SHP77 treated with DMSO at 0.1 percent for 48 hours (cell line): ENCODE data around the gene NEB.
"Not testable (repeated sequence)": the region's sequence is repeated elsewhere in the genome, so short reads cannot be mapped to it uniquely, and the experiment has no call there.

ENCODE experiments used
- DNase-seq: peaks from one replicate; lab custom pipeline; 2025; lab: John Stamatoyannopoulos, UW

NEB gene

DNA sequence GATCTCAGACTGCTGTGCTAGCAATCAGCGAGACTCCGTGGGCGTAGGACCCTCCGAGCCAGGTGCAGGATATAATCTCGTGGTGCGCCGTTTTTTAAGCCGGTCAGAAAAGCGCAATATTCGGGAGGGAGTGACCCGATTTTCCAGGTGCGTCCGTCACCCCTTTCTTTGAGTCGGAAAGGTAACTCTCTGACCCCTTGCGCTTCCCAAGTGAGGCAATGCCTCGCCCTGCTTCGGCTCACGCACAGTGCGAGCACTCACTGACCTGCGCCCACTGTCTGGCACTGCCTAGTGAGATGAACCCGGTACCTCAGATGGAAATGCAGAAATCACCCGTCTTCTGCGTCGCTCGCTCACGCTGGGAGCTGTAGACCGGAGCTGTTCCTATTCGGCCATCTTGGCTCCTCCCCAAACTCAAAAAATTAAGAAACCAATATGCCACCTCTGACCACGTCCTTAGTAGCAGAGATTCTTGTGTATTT lies 29.8 kb downstream of the NEB start:
- not testable (repeated sequence) for DNase-seq

DNA sequence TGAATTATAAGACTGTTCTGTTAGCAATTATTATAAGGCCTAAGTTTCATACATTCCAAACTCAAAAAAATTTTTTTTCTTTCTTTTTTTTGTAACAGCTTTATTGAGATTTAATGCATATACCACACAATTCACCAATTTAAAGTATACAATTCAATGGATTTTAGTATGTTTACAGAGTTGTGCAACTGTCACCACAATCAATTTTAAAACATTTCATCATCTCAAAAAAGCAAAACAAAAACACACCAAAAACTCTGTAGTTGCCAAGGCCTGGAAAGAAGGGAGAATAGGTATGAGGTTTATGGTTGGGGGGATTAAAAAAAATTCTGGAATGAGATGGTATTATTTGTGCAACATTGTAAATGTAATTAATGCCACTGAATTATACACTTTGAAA lies 36.1 kb downstream of the NEB start:
- DNase-seq, result not testable (repeated sequence)

DNA sequence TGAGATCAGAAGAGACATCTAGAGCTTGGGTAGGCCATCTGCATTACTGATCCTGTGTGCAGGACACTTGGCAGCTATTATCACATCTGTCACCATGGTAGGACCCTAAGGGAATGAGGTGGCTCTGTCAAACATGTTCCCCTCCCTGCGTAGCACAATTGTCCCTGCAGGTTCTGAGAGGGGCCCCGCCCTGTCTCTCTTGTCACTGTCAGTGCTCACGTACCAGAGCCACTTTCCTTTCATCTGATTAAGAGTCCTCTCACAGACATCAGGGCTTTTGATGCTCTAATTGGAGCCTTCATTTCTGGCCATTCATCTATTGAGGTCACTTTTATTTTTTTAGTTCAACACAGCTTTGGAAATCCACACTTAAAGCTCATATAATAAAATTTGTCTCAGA lies 38.5 kb downstream of the NEB start:
- no peak for DNase-seq

DNA sequence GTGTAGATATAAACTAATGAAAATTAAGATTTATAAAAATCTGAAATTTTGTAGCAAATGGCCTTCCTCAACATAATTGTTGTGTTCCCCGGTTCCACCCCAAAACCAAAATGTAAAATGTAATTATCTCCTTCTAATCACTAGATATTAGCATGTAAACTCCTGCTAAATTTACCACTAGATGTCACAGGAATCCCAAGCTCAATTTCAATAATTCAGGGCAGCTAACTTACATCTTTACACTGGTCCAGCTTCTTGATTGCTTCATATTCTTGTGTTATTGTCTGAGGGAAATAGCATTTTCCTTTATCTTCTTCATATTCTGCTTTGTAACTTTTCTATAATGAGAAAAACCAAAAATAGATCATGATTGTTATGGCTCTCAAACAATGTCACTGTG lies 42.6 kb downstream of the NEB start:
- no peak for DNase-seq

DNA sequence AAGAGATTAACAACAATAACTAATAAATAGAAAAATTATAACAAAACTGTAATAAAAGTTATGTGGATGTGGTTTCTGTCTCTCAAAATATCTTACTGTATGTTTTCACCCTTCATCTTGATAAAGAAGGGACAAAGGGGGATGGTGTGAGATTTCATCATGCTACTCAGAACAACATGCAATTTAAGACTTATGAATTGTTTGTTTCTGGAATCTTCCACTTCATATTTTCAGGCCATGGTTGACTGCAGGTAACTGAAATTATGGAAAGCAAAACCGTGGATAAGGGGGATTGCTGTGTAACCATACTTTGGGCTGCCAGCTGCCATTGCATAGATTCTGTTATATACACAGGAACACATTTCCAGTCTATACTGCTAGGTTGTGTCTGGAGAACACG lies 45.6 kb downstream of the NEB start:
- no peak for DNase-seq

DNA sequence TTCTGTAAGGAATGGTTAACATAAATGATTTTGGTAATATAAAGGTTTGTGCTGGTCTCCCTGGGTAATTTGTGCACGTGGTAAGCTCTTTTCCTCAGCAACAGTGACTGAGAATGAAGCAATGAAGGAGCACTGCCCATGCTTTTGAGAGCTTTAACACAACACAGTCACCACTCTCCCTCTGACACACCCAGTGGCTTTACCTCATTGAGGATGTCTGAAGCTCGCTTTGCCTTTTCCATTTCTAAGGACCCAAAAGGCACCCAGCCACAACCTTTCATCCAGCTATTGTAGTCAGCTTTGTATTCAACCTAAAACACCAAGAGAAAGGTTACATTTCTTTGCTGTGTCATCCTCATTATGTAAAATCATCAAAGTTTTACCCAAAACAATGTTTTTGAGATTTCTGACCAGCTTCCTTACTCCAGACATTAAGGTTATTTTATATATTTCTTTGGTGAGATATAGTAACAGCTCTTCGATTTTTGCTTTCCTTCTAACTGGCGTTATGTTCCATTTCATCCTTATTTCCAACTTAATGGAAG lies 51.7 kb downstream of the NEB start:
- no peak for DNase-seq

DNA sequence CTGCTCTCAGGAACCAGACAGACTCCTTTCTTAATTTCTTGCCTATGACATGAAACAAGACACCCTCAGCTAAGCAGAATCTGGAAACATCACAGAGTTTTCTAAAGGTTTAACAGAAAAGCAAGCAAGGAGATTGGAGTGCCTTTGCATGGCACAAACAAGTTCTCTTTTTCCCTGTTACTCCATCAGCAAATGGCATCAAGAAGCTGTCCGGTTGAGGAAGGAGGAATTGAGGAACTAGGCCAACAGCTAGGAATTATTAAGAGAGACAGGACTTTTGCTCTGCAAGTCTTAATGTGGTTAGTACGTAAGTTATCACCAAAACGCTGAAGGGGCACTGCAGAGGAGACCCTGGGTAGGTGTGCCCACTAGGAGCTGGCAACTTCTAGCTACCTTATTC lies 53.2 kb downstream of the NEB start:
- no peak for DNase-seq

DNA sequence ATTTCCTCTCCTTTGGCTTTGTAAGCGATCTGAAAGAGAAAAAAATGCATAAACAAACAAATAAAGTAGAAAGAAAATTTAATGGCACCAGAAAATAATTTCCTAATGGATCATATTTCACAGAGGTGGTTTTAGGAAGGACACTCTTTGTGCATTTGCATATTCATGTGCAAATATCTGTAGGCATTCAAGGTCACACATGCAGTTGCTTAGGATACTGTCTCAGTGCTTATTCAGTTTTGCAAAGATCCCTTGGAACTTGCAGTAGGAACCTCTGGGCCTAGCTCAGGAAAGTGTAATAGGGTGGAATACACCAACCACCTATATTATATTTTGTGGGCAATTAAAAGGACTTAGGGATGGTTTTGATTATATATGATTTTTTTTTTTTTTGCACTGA lies 54.3 kb downstream of the NEB start:
- no peak for DNase-seq

DNA sequence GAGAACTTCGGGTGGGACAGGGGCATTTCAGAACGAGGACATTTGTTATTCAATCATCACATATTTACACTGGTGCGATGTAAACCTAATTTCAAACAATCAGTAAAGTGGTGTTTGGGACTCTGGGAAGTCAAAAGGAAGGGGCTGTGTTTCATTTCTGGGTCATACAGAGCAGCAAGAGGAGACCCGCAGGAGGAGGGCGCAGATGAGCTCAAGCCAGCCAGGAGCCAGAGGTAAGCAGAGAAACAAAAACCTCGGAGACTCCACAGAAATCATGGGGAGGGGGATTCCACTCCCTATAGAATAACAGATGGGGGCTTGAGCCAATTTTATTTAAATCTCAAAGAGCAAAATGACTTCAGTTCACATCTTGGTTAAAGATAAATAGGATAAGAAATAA lies 55.4 kb downstream of the NEB start:
- DNase-seq, result no peak

DNA sequence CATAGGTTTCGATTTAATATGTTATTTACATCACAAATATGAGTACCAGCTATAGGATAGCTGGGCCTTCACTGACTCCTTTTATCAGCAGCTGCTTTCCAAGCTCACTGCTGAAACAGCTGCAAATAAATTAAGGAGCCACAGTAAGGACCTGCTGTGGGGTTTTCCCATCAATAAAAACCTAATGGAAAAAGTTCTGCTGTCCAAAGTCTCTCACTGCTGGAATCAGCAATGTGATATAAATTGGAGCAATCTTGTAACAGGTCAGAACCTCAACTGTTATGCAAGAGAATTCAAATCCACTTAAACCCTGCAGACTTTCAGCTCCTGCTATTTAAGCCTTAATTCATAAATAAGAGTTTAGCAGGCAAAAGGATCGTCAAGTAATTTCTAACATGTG lies 61.3 kb downstream of the NEB start:
- DNase-seq, result no peak

DNA sequence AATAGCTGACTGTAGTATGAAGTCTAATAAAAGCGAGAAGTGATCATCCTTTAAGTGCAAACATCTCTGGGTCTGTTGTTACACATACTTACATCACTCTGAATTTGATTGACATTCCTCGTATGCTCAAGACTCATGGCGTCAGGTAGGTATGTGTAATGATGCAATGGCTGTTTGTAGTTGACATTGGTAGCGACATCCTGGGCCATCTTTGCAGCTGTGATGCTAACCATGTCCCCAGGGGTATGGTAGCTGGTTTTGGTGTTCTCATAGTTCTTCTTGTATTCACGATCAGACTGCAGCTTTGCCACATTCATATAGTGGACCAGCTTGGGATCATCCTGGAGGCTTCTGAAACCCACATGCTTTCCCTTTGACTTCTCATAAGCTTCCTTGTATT lies 62.0 kb downstream of the NEB start:
- no peak for DNase-seq

DNA sequence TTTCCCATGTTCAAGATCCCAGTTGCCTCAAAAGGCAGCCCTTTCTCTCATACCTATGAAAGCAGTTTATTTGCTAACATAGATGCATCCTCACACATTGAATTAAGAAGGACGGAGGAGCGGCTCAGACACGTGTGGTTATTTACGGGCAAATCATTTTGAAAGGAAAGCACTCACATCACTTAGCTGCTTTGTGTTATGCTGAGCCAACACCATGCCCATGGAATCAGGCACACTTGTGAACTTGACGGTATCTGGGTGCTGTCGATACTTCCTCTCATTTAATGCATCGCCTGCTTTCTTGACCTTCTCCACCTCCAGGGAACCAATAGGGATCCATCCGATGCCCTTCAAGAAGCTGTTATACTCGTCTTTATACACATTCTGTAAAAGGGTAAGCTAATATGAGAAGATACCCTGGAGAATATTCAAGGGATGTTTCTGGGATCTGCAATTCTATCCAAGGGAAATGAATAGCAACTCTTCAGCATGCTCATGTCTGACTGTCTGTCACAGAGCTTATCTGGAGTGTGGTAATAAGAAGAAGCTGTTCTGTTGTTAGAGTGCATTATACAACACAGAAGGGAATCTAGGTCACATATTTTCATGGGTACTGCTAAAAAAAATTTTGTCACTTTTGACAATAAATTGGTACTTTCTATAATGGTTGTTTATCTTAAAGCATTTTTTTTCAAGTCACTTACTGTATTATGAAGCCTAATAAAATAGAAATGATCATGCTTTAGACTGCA lies 63.3 kb downstream of the NEB start:
- no peak for DNase-seq

DNA sequence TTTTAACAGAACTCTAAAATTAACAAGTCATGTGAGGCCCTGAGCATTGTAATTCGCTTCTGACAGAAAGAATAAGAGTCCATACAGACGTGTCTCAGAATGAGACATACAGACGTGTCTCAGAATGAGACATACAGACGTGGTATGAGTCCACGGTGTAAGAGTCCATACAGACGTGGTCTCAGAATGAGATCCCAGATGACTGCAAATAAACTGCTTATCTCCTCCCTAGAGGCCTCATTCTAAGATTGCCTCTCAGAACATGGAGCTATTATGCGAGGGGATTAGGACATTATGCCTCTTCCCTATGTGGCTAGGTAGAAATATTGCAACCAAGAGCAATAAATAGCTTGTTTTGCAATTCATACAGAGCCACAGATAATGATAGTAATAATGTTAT lies 63.9 kb downstream of the NEB start:
- no peak for DNase-seq

DNA sequence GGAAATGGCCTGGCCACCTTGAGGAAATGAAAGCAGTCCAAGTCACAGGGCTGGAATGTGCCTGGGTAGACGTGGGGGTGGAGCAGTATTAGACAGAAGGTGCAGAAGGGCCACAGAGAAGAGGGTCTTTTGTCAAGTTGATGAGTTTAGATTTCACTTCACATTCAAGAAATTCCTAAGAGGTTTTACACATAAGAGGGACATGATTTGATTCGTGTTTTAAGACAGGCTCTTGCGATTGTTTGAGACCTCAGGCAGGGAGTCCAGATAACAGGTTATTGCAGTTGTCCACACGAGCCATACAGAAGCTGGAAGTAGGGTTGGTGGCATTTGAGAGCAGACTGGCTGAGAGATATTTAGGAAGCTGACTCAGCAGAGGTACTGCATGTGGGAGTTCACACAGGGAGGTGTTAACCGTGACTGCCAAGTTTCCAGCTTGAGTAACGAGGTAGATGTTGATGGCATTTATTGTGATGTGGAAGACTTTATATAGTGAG lies 64.6 kb downstream of the NEB start:
- DNase-seq, result no peak

DNA sequence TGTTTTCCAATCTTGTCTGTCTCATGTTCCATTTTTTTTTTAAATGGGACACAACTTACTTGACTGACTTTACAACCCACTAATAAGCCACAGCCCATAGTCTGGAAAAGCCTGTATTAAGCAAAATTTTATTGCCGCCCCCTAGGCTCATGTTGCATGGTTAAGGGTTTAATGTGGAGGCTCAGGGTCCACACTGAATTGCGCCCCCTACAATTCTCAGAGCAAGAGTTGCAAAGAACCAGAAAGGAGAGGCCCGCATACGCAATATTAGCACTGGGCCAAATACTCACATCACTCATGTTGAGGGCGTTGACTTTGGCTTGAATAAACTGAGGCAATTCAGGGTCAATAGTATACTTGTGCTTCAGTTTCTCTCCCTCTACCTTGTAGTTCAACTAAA lies 65.5 kb downstream of the NEB start:
- DNase-seq, result no peak

DNA sequence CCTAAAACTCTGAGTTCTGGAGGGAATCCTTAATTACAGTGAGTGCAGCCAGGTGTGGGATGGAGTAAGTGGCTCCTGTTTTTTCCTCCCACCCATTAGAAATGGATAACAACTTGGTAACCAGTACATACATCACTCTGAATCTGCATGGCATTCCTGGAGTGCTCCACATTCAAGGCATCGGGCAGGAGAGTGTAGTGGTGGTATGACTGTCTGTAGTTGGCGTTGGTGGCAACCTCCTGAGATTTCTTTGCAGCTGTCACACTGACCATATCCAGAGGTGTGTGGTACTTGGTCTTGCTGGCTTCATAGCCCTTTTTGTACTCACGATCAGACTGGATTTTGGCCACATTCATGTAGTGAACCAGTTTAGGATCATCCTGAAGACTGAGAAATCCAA lies 68.3 kb downstream of the NEB start:
- DNase-seq, result no peak

DNA sequence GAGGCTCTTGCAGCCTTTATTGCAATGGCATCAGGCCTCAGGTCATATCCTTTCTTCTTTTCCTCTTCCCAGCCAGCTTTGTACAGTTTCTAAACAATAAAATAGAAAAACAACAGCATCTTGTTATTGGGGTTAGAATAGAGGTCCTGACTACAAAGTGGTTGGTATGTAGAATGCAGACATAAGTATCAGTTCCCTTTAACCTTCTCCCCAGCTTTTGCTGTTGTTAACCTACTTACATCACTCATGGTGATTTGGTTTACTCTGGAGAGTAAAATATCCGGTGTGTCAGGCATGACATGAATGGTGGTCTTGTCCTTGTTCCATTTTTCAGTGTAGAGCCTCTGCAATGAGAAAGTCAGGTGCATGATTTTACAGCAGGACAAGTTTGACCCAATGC lies 69.8 kb downstream of the NEB start:
- DNase-seq, result no peak

DNA sequence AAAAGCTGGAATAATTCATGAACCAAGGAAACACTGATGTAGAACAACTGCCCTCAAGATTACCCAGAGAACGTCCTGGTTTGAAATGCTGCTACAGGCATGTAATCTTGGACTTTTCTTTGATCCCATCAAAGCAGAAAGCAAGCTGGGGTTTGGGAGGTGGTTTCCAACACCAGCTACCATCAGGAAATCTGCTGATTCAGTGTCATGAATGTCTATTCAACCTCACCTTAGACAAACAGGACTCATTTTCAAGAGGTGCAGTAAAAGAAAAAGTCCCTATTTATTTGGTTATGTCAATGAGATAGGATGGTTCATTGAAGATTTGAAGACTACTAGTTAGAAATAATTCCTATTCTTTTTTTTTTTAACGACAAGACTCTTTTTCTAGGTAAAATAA lies 72.7 kb downstream of the NEB start:
- DNase-seq, result no peak

DNA sequence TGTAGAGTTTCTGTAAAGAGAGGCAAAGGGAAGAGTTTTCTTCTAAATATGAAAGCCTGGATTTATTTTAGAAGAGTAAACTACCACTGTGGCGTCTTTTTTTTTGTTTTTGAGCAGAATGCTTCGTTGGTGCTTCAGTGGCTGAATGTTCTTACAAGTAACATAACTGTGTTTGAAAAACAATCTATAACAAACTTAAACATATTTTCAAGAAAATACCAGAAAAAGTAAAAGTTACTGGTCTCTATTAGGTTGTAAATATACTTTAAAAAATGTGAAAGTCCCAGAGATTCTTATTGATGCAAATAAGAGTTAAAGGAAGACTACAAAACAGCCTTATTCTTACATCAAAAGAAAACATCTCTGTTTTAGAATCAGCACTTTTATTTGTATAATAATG lies 76.2 kb downstream of the NEB start:
- DNase-seq, result no peak

DNA sequence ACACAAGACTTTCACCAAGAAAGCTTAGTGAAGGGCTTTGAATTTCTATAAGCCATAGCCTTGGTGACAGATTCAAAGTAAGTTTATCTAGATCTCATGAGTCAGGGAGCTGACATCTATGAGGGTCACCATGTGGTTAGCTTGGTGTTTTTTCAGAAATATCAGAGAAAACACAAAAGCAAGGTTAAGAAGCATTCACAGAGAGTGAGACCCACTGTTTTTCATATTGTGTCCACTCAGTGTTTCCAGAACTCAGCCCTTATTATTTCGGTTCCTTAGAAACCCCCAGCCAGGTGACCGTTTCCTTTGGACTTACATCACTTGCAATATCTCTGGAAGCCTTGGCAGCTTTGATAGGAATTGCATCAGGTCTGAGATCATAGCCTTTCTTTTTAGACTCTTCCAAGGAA lies 76.6 kb downstream of the NEB start:
- no peak for DNase-seq

DNA sequence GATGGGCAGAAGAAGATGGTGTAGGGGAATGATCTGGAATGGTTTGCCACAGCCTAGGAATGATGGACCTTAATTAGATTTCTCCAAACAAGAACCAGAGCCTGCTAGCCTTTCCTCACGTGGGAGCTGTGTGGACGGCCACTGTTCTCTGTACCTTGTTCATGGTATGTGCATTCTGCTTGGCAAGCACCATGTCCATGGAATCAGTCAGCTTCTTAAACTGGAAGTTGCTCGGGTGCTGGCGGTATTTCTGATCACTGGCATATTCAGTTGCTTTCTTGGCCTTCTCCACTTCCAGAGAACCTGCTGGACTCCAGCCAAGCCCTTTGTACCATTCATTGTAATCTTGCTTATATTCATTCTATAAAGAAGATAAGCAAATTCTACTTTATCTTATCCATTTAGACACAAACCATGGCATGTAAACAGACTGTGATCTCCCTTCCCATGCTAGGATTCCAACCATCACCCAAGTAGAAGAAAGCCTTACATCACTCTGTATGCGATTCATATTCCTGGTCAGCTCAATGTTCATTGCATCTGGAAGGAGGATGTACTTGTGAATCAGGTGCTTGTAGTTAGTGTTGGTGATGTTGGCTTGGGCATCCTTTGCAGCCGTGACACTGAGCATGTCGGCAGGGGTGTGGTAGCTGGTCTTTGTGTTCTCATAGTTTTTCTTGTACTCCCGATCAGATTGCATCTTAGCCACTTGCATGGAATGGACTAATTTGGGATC lies 78.4 kb downstream of the NEB start:
- DNase-seq, result no peak

DNA sequence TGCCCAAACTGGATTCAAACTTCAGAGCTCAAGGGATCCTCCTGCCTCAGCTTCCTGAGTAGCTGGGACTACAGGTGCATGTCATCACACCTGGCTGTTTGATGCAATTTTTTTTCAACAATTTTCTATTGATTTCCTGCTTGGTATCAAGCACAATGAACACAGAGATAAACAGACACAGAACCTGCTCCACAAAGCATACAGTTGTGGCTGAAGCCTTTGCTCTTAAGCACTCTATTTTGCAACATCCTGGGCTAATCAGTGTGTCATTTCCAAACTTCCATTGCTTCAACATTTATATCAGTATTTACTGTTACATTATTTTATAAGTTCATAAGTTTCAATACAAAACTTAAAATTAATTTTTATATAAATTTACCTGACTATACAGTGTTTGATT lies 79.4 kb downstream of the NEB start:
- no peak for DNase-seq

DNA sequence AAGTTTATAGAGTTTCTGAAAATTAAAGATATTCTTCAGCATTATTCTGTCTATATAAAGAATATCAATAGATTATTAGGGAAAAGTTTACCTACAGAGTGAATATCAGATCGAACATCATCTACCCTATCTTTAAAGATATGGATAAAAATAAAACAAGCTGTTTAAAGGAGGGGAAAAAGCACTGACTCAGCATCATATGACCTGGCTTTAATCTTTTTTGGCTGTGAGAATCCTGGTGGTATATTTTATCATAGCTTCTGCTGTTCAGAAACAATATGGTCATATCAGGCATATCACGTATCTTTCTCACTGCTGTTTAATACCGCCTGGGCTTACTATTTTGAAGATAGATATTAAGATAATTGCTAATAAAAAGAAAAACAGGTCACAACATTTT lies 80.2 kb downstream of the NEB start:
- no peak for DNase-seq
